ENCODE results near the gene MPO. TPM values are rescaled to one million over a fixed set of nuclear protein-coding genes. Genes with fewer than 3 reads are reported as not detected.

The MPO gene
- total and polyA plus RNA-seq, 2 donors (not counting 3 experiments of a cell fraction or from before 2014, with no cell fraction given) = not detected

DNA sequence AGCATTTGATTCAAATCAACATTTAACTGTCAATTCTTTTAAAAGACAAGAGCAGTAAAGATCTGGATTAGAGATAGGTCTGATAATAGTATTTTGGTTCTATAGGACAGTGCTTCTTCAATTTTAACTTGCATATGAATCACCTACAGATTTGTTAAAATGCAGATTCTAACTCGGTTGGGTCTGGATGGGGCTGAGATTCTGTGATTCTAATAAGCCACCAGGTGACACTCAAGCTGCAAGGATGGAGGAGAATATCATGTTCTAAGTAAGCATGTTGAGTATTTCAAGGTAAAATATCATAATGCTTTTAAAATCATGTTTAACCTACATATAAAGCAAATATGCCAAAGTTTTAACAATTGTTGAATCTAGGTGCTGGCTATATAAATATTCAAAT, 32.1 kb upstream of the MPO start:
- Histone ChIP-seq H3K9ac (replicated peaks; ENCODE audit: extremely low read depth, insufficient read depth, low read length) (no peak overlapping the region), H3K79me2 (ENCODE audit: control insufficient read depth, insufficient read depth, low read length) (no peaks in the 10 kb centered on the region), H2AFZ (ENCODE audit: low read depth, low read length) (no peak overlapping the region), H3K9me1 (replicated peaks; ENCODE audit: control insufficient read depth, extremely low read depth, insufficient read depth, low read length) (no peaks in the 10 kb centered on the region), H3K4me3 (replicated peaks in 1 of 3; ENCODE audit: insufficient read depth in 1 of 3, low read depth in 1 of 3, low read length in 3 of 3) (no peak overlapping the region), H3K4me1 (ENCODE audit: control insufficient read depth, extremely low read depth, insufficient read depth, low read length) (no peaks in the 10 kb centered on the region), H3K36me3 (ENCODE audit: control insufficient read depth in 2 of 2, extremely low read depth in 1 of 2, insufficient read depth in 2 of 2, low read length in 2 of 2) (no peaks in the 10 kb centered on the region), H4K20me1 (replicated peaks; ENCODE audit: control insufficient read depth, extremely low read depth, insufficient read depth, low read length) (no peaks in the 10 kb centered on the region), H3K27me3 (ENCODE audit: control insufficient read depth in 2 of 2, insufficient read depth in 2 of 2, low read length in 2 of 2) (no peaks in the 10 kb centered on the region), H3K27ac (ENCODE audit: insufficient read depth, low read depth, low read length) (no peak overlapping the region), H3K9me3 (replicated peaks; ENCODE audit: control insufficient read depth, insufficient read depth, low read length) (no peaks in the 10 kb centered on the region), H3K4me2 (ENCODE audit: insufficient read depth, low read length) (no peak overlapping the region)
- no TSS peak for BruUV-seq (replicated peaks)
- CTCF ChIA-PET = interaction anchor here (0.7 kb wide), 1 partner anchor 173 kb away, joined by 3 read pairs; no protein-coding TSS in a partner anchor
- intact Hi-C loops (cut with micrococcal nuclease) (no loop called here), dilution Hi-C loops (cut with MboI; ENCODE audit: extremely low pct_ligation_motif_present, low sequenced_read_pairs) (no loop called here)
- POLR2A ChIA-PET = no interaction called here
- DNase-seq (ENCODE audit: low read depth, low spot score) (no peak), FAIRE-seq (no peak)
- TF ChIP-seq JUN (IDR thresholded peaks at IDR 0.05; ENCODE audit: borderline replicate concordance, insufficient read depth, insufficient read length, low read depth) (no peak), EZH2 (IDR thresholded peaks at IDR 0.05; ENCODE audit: borderline replicate concordance, low read depth, low read length, severe bottlenecking) (no peak), GATA2 (IDR thresholded peaks at IDR 0.05; ENCODE audit: insufficient read depth, insufficient read length, low read depth, low read length) (no peak), POLR2A (IDR thresholded peaks at IDR 0.05; ENCODE audit: low read depth, low read length) (no peak), POLR2AphosphoS5 (IDR thresholded peaks at IDR 0.05; ENCODE audit: insufficient read depth, low read depth, low read length) (no peak), FOS (IDR thresholded peaks at IDR 0.05; ENCODE audit: borderline replicate concordance, insufficient read depth, low read length) (no peak), MYC (IDR thresholded peaks at IDR 0.05; ENCODE audit: low read depth, low read length) (no peak)
- TF ChIP-seq, protein P1, sequence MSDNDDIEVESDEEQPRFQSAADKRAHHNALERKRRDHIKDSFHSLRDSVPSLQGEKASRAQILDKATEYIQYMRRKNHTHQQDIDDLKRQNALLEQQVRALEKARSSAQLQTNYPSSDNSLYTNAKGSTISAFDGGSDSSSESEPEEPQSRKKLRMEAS (IDR thresholded peaks at IDR 0.05; ENCODE audit: insufficient read depth, insufficient read length) = no peak
- TF ChIP-seq, protein P2, sequence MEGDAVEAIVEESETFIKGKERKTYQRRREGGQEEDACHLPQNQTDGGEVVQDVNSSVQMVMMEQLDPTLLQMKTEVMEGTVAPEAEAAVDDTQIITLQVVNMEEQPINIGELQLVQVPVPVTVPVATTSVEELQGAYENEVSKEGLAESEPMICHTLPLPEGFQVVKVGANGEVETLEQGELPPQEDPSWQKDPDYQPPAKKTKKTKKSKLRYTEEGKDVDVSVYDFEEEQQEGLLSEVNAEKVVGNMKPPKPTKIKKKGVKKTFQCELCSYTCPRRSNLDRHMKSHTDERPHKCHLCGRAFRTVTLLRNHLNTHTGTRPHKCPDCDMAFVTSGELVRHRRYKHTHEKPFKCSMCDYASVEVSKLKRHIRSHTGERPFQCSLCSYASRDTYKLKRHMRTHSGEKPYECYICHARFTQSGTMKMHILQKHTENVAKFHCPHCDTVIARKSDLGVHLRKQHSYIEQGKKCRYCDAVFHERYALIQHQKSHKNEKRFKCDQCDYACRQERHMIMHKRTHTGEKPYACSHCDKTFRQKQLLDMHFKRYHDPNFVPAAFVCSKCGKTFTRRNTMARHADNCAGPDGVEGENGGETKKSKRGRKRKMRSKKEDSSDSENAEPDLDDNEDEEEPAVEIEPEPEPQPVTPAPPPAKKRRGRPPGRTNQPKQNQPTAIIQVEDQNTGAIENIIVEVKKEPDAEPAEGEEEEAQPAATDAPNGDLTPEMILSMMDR (IDR thresholded peaks at IDR 0.05; ENCODE audit: extremely low read depth in 1 of 2, insufficient read depth in 1 of 2, low read depth in 1 of 2, low read length in 2 of 2) = no peak

Measured in endothelial cell of umbilical vein (primary cell).